Kidney glomerular epithelial cell (primary cell): ENCODE measurements around the gene TMEM145.
"Not testable (repeated sequence)": the region's sequence is repeated elsewhere in the genome, so short reads cannot be mapped to it uniquely, and the experiment has no call there.

Source experiments
- DNase-seq: peaks from one replicate; lab custom pipeline; 2025; lab: John Stamatoyannopoulos, UW

TMEM145 gene

DNA sequence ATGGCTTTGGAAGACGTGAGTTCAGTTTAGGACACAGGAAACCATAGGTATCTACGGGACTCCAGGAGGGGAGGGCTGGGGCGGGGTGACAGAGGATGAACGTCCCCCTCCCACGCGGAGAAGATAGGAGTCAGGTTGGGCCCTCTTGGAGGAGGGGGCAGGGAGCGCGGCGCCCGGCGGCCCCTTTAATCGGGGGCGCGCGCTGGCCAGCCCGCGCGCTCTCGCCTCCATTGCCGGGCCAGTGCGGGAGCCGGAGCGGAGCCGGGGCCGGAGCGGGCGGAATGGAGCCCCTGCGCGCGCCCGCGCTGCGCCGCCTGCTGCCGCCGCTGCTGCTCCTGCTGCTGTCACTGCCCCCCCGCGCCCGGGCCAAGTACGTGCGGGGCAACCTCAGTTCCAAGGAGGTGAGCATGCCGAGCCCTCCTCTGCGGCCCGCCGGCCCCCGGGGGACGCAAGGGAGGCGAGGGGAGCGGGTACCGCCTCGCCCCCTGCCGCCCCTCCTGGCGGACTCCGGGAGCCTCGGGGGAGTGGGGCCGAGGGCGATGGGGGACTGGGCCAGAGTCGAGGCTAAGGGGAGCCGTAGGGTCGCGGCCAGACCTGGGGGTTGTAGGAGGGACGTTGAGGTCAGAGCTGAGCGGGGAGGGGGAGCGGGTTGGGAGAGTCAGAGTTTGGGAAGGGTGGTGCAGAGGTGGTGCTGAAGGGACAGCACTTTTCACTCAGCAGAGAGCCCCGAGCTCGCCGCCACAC lies at the start of gene TMEM145:
Gene TMEM145 (plus strand): TSS at position 214 of the 744 bp plus-strand sequence. CDS start 68 bp downstream, at position 282.
- peak; percentile 23 for DNase-seq

DNA sequence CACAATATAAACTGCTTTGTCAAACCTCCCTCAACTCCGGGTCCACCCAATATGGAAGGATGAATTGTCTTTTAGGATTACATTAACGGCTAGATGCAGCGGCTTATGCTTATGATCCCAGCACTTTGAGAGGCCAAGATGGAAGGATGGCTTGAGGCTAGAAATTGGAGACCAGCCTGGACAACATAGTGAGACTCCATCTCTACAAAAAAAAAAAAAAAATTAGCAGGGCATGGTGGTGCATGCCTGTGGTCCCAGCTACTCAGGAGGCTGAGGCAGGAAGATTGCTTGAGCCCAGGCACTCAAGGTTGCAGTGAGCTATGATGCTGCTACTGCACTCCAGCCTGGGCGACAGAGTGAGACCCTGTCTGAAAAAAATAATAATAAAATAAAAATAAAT lies 47.0 kb upstream of the TMEM145 start:
- DNase-seq = not testable (repeated sequence)

DNA sequence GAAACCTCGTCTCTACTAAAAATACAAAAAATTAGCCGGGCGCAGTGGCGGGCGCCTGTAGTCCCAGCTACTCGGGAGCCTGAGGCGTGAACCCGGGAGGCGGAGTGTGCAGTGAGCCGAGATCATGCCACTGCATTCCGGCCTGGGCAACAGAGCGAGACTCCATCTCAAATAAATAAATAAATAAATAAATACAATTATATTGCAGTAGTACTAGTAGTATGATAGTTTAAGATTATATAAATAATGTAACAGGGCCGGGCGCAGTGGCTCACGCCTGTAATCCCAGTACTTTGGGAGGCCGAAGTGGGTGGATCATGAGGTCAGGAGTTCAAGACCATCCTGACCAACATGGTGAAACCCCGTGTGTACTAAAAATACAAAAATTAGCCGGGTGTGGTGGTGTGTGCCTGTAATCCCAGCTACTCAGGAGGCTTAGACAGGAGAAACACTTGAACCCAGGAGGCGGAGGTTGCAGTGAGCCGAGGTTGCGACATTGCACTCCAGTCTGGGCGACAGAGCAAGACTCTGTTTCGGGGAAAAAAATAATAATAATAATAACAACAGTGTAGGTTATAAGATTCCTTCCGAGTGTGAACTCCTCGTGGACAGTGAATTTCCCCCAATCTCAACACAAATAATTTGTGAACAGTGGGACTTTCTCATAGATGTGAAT lies 46.0 kb upstream of the TMEM145 start:
- not testable (repeated sequence) for DNase-seq

DNA sequence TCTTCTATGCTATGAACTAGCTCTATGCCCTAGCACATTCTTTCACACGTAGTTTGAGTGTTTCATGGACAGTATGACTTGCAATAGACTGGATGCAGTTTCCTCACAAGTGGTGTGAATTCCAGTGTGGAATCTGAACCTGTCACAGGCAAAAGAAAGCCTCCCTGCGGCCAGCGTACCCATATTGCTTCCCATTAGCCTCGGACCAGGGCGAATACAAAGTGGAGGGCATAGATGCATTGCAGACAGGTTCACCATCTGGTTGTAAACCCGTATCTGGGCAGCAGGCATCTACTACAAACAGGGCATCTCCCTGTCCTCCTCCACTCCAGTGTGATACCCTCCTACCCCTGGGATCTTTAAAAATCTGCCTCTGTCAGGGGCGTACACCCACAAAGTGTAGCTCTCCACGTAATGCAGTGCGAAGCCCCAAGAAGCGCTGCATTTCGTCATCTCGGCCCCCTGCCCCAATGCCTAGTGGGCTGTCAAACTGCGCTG lies 45.4 kb upstream of the TMEM145 start:
- no peak for DNase-seq

DNA sequence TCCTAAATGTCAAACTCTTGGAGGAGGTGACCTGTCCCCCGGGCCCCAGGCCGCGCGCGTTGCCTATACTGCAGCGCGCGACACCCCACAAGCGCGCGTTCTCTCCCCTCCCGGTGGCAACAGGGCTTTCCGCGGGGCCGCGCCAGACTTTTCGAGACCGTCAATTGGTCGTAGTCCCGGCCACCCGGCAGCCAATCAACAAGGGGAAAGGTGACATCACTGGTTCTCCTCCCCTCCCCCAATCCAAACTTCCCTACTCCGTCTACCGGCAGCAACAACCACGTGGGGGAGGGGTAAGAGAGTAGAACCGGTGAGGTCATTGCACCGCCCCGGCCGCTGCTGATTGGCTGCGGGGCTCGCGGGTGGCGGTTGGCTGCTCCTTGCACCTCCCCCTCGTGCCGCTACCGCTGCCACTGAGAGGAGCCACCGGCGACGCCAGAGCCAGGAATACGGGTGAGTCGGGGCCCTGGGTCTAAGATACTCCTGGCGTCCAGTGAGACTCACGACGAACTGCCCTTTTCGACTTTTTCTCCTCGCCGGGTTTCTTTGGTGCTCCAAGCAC lies 44.9 kb upstream of the TMEM145 start:
- DNase-seq = peak; percentile 97

DNA sequence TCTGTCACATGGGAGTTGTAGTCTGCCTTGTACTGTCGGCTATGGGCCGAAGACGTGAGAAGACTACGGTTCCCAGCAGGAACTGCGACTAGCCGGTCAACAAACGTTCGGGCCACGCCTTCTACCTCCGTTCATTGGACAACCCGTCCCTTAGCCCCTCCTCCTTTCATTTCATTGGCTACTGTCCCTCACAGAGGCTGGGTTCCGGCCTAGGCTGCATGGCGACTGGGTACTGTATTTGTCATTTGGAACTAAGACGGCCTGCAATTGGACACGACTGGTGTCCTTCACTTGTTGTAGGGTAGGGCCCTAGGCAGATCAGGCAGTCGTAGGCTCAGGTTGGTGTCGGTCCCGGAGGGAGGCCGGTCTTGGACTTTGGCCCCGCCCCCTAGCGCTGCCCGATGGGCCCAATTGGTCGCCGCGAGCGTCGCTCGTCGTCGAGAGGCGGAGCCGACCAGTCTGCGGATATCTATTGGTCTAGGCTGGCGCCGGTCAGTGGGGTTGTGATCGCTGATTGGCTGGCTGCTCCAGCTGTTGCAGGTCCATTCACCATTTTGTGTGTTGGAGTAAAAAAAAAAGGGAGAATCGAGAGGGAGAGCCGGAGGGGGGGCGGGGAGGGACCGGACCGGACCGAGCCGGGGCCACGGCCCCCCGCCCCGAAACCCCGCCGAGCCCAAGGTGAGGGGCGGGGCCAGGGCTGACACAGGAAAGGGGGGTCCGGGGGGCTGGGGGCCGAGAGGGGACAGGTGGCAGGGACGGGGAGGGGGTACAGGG lies 44.2 kb upstream of the TMEM145 start, which contains the start of gene CIC:
Gene CIC (plus strand): TSS at position 549 of the 774 bp plus-strand sequence. CDS start 2,532 bp downstream, outside the sequence.
- DNase-seq = peak; percentile 100

DNA sequence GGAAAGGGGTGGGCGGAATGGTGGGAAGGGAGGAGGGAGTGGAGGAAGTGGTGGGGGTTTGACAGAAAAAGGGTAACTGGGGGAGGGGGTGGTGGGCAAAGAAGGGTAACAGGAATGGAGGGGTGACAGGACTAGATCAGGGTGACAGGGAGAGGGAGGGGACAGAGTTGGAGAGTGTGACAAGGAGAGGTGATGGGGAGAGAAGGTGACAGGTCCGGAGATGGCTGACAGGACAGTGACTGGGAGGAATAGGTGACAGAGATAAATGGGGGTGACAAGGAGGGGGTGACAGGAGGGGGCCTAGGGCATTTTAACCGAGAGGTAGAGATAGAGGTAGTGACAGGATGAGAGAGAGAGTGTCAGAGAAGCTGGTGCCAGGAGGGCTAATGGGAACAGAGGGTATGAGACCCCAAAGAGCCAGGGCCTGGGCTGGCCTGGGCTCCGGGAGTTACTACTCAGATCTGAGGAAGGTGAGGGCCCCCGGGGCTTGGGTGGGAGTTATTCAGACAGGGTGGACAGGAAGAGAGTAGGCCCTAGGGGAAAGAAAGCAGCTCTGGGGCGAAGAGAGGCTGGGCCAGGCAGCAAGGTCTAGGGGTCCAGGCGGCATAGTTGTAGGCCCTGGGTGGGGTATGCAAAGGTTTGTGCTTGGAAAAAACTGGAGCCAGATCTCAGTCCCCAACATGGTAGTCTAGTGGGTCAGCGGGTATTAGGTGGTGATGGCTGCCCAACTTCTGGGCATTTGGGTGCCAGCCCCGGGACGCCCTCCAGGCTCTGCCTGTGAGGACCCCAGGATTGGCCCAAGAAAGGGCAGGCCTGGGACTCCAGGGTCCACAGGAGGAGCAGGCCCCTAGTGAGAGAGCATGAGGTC lies 43.4 kb upstream of the TMEM145 start:
- DNase-seq = no peak

DNA sequence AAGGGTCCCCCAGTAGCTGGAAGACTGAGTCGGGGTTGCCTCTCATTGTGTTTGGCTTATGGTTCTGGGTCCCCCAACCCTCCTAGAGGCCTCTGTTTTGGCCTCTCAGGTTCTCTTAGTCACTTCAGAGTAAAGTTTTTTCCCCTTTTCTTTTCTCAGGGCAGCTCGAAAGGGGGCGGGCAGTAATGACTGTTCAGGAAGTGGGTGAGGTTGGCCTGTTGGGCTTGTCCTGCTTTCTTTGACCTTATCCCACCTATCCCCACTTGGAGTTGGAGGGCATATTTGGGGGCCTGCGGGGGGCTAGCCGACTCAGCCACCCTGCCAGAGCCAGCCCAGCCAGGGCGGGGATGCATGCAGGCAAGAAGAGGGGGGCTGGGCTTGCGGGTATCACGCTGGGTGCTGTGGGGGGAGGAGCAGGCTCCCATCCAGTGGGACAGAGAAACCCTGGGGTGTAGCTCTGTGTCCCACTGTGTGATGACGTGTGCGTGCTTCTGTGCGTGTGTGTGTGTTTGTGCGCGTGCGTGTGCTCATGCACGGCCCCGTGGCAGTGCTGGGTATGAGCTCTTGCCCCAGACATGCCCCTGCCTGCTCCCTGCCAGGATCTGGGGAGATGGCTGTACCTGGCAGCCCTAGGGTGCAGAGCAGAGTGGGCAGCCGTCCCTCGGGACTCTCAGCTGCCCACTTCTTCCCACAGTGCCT lies 42.6 kb upstream of the TMEM145 start:
- DNase-seq = peak; percentile 50

DNA sequence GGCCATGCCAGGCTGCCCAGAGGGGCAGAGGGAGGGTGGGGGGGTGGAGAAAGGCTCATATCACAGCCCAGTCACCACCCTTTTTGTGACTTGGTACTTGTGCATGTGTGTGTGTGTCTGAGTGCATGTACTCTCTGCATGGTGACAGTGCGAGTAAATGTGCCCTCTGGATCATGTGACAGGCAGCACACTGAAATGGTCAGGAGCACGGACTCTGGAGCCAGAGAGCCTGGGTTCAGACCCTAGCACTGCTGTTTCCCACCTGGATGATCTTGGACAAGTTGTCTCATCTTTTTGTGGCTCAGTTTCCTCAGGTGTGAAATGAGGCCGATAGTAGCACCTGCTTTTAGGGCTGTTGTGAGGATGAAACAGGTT lies 42.1 kb upstream of the TMEM145 start:
- no peak for DNase-seq

DNA sequence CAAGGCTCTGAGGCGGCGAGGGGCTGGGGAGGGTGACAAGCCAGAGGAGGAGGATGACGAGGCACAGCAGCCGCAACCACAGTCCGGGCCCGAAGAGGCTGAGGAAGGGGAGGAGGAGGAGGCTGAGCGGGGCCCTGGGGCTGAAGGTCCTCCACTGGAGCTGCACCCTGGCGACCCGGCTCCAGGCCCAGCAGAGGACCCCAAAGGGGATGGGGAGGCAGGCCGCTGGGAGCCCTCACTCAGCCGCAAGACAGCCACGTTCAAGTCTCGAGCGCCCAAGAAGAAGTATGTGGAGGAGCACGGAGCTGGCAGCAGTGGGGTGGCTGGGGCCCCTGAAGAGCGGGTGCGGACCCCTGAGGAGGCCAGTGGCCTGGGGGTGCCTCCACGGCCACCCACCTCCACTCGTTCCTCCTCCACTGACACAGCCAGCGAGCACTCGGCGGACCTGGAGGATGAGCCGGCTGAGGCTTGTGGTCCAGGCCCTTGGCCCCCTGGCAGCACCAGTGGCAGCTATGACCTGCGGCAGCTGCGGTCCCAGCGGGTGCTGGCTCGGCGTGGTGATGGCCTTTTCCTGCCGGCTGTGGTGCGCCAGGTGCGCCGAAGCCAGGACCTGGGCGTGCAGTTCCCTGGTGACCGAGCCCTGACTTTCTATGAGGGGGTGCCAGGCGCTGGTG lies 41.1 kb upstream of the TMEM145 start:
- DNase-seq = no peak

DNA sequence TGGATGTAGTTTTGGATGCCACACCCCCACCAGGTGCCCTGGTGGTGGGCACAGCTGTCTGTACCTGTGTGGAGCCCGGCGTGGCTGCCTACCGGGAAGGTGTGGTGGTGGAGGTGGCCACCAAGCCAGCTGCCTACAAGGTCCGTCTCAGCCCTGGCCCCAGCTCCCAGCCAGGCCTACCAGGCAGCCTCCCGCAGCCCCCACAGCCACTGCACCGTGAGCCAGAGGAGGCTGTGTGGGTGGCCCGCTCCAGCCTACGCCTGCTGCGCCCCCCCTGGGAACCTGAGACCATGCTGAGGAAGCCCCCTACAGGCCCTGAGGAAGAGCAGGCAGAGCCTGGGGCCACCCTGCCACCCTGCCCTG lies 40.6 kb upstream of the TMEM145 start:
- DNase-seq = no peak

DNA sequence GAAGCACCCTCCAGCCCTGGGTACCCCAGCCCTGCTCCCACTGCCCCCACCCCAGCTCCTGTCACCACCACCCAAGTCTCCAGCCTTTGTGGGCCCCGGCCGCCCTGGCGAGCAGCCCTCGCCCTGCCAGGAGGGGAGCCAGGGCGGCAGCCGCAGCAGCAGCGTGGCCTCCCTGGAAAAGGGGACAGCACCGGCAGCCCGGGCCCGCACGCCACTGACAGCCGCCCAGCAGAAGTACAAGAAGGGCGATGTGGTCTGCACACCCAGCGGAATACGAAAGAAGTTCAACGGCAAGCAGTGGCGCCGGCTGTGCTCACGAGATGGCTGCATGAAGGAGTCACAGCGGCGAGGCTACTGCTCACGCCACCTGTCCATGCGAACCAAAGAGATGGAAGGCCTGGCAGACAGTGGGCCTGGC lies 40.1 kb upstream of the TMEM145 start:
- DNase-seq = no peak

DNA sequence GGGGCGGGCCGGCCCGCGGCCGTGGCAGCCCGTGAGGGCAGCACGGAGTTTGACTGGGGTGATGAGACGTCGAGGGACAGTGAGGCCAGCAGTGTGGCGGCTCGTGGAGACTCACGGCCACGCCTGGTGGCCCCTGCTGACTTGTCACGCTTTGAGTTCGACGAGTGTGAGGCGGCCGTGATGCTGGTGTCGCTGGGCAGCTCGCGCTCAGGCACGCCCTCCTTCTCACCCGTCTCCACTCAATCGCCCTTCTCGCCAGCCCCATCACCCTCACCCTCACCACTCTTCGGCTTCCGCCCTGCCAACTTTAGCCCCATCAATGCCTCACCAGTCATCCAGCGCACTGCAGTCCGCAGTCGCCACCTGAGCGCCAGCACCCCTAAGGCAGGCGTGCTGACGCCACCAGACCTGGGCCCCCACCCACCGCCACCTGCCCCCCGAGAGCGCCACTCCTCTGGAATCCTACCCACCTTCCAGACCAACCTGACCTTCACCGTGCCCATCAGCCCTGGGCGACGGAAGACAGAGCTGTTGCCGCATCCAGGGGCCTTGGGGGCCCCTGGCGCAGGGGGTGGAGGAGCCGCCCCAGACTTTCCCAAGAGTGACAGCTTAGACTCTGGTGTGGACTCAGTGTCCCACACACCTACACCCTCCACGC lies 39.6 kb upstream of the TMEM145 start:
- no peak for DNase-seq

DNA sequence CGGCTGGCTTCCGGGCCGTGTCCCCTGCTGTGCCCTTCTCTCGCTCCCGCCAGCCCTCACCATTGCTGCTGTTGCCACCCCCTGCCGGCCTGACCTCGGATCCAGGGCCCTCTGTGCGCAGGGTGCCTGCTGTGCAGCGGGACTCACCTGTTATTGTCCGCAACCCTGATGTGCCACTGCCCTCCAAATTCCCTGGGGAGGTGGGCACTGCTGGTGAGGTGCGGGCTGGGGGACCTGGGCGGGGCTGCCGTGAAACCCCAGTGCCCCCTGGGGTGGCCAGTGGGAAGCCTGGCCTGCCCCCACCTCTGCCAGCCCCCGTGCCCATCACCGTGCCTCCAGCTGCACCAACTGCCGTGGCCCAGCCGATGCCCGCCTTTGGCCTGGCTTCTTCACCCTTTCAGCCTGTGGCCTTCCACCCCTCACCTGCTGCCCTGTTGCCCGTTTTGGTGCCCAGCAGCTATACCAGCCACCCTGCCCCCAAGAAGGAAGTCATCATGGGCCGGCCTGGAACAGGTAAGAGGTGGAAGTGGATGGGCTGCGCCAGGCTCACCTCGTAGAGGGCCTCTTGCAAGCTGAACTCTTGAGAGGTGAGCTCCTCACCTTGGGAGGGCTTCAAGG lies 38.9 kb upstream of the TMEM145 start:
- no peak for DNase-seq

DNA sequence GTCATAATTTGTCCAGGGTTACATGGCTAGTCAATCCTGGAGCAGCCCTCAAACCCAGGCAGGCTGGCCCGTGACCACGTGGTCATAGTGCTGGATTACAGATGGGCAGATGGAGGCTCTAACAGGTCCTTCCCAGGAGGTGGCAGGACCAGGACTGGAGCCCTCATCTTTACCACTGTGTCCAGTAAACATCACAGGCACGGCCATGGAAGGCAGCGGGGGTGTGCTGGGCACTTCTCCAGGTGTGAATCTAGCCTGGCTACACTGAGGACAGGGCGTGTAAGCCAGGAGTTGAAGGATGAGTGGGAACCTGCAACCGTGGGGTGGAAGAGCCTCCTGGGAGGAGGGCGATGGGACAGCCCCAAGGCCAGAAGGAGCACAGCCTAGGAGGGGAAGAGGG lies 38.0 kb upstream of the TMEM145 start:
- no peak for DNase-seq

DNA sequence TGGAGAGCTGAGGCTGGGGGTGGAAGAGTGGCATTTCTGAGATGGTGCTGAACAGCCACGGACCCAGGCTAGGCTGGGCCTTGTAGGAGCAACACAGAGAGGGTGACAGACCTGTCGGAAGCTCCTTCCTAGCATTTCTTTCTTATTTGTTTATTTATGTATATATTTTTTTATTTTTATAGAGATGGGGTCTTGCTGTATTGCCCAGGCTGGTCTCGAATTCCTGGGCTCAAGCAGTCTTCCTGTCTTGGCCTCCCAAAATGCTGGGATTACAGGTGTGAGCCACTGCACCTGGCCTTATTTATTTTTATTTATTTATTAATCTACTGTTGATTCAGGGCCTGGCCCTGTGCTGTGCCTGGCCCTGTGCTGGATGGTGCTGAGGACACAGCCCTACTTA lies 37.6 kb upstream of the TMEM145 start:
- no peak for DNase-seq

DNA sequence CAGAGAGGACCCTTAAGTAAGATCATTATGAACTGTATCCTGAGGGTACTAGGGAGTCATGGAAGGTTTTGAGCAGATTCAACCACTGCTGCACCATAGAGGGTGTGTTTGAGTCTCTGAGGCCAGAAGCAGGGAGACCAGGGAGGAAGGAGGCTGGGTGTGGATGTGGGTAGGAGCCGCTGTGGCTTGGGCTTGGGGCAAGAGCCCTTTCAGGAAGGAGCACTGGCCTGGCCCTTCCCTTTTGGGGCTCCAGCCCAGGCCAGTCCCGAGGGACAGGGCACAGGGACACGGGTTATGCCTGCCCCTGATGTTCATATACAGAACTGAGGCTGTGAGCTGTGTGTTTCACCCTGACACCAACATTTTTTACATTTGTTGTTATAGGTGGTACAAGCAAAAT lies 36.8 kb upstream of the TMEM145 start:
- DNase-seq = no peak

DNA sequence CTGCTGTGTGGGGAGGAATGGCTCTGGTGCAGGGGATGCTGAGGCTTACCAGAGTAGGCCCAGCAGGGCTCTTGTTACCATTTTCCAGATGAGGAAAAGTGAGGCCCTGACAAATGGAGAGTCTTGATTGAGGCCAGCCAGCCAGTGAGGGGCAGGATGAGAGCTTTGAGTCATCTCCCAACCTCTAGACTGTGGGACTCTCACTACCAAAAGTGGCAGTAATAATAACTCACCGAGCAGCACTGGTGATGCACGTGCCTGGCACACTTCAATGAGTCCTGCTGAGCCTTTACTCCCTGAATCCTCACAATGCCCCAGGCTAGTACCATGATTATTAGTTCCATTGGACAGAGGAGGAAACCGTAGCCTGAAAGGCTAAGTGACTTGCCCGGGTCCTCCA lies 36.3 kb upstream of the TMEM145 start:
- DNase-seq = peak; percentile 6

DNA sequence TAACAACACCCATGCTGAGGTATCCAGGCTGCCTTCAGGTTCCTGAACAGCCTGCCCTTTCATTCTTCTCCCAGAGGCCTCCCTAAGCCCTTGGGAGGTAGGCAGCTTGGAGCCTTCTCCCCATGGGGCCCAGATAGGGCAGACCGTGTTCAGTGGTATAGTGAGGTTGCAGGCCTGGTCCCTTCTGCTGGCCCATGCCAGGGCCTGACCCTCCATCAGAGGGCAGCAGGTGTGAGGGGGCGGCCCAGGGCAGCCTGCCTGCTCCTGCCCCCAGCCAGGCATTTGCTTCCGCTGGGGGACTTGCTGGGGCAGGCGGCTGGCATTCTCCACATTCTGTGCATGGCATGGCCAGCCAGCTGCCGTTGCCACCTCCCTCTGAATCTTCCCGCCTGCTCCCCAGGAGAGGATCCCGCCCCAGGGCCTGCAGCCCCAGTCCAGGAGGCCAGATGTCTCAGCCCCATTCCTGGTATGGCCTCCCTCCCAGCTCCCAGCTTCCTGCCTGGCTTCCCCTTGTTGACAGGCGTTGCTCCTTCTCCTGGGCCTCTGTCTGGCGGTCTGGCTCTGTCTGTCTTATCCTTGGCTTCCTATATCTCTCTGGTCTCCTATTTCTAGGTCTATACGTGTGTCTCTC lies 35.2 kb upstream of the TMEM145 start:
- peak; percentile 2 for DNase-seq
